ENCODE results near the gene CCDC188.

CCDC188 gene

DNA sequence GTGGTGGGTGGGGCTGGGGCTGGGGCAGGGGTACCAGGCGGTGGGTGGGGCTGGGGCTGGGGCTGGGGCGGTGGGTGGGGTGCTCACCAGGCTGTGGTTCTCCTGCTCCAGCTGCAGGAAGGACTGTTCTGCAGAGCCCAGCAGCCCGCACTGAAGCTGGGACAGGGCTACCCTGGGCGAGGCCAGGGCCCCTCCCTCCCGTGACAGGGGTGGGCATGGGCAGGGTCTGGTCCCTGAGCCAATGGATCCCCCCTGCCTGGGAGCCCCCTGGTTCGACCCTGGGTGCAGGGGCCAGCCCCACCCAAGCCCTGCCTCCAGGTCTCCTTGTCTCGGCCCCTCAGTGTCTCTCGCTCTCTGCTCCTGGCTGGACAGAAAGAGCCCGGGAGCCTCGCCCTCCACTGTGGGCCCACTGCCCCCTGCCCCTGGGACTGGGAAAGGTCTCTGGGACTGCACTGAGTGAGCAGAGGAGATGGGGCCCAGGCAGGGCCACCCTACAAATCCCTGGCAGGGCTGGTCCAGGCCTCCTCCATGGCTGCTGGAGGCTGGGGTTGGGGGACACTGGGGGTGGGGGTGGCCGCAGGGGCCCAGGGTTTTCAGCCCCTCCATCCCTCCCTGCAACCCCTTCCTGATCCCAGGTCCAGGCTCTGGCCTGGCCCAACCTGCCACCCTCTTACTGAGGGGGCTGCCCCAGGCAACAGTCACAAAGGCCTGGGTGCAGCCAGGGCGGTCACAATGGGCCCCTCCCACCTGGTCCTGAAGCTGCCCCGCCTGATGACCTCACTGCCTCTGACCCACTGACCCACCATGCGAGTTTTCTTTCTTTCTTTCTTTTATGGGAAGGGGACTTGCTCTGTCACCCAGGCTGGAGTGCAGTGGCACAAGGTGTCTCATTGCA lies at the start of gene CCDC188:
TSS of gene CCDC188 (minus strand) at position 675 of the 895 bp plus-strand sequence. CDS start at position 606, 69 bp downstream.
- Mint-ChIP-seq H3K4me1 (ENCODE audit: low read depth) (peaks cover 4% of the 10 kb centered on the region), H3K36me3 (ENCODE audit: low read depth) (no peaks in the 10 kb centered on the region), H3K27me3 (no peaks in the 10 kb centered on the region), H3K9me3 (no peaks in the 10 kb centered on the region), H3K4me3 (no peak within 1 kb of the TSS), H3K27ac (no peak within 1 kb of the TSS)

DNA sequence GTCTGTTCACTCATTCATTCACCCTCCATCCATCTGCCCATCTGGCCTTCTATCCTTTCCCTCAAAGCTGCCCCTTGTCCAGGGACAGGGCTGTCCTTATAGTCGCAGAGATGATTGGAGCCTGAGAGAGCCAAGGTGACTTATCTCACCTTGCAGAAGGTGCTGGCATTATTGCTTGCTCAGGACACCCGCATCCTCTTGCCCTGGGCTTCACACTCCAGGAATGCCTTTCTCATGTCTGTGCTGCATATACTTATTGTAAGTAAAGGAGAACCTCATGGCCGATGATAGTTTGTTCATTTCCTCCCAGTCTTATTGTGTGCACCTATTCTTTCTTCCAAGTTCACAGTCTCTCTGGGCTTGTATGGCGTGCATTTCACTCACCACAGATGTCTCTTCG lies 49.1 kb upstream of the CCDC188 start:
- Mint-ChIP-seq H3K4me1 (ENCODE audit: low read depth) (no peaks in the 10 kb centered on the region), H3K9me3 (no peaks in the 10 kb centered on the region), H3K36me3 (ENCODE audit: low read depth) (no peaks in the 10 kb centered on the region), H3K4me3 (no peak overlapping the region), H3K27ac (no peak overlapping the region), H3K27me3 (no peaks in the 10 kb centered on the region)

DNA sequence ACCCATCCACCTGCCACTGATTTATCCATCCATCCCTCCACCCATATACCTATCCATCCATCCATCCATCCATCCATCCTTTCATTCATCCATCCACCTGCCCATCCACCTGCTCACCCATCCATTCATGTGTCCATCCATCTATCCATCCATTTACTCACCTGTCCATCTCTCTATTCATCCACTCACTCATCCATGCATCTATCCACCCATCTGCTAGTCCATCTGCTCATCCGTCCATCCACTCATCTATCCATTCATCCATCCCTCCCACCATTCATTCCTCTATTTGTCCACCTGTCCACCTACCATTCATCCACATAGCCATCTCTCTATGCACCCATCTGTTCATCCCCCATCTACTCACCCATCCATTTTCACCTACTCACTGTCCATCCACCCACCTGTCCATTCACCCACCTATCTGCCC lies 48.6 kb upstream of the CCDC188 start:
- Mint-ChIP-seq H3K9me3 (no peaks in the 10 kb centered on the region), H3K27me3 (no peaks in the 10 kb centered on the region), H3K27ac (no peak overlapping the region), H3K36me3 (ENCODE audit: low read depth) (no peaks in the 10 kb centered on the region), H3K4me3 (no peak overlapping the region), H3K4me1 (ENCODE audit: low read depth) (no peaks in the 10 kb centered on the region)

DNA sequence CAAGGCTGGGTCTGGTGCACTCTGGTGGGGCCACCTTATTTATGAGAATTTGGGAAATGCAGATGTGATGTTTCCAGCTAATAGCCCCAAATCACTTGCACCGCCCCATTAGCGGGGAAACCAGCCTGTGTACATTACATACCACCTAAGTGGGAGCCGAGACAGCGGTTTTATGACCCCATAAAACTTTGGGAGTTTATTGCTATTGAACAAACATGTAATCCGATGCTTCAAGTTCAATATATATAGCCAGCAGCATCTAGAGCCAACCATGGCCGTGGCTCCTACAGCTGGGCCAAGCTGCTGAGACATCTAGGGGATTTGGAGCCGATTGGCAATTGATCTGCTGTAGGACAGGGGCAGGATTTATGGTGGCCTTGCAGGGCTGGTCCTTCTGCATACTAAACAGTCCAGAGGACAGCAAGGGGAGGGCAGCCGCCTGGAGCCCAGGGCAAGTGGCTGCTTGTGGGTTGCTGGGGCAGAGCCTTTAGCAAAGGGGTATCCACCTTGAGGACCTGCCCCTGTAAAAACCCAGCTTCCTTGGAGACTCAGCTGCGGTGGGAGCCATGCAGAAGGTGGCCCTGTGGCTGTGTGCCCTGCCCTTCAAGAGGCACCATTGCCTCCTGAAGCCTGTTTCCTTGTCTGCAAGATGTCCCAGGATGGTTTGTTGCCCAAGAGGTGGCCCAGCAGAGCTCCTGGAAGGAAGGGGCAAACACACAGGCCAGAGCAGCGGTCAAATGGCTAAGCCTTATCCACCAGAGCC lies 47.9 kb upstream of the CCDC188 start:
- Mint-ChIP-seq H3K4me1 (ENCODE audit: low read depth) (no peaks in the 10 kb centered on the region), H3K36me3 (ENCODE audit: low read depth) (no peaks in the 10 kb centered on the region), H3K4me3 (no peak overlapping the region), H3K27me3 (no peaks in the 10 kb centered on the region), H3K27ac (no peak overlapping the region), H3K9me3 (no peaks in the 10 kb centered on the region)

- H3K27me3 Mint-ChIP-seq = no peaks in the 10 kb centered on the region
- H3K36me3 Mint-ChIP-seq (ENCODE audit: low read depth) = no peaks in the 10 kb centered on the region
- H3K27ac Mint-ChIP-seq = no peak overlapping the region
- no peaks in the 10 kb centered on the region for H3K4me1 Mint-ChIP-seq (ENCODE audit: low read depth)
- H3K9me3 Mint-ChIP-seq = no peaks in the 10 kb centered on the region
- no peak overlapping the region for H3K4me3 Mint-ChIP-seq
Measured at GRCh38 chr22:20197407-20198030, 46.7 kb upstream of the CCDC188 start.

- Mint-ChIP-seq H3K36me3 (ENCODE audit: low read depth) (no peaks in the 10 kb centered on the region), H3K4me1 (ENCODE audit: low read depth) (no peaks in the 10 kb centered on the region), H3K4me3 (no peak overlapping the region), H3K27me3 (no peaks in the 10 kb centered on the region), H3K27ac (no peak overlapping the region), H3K9me3 (no peaks in the 10 kb centered on the region)
Measured at GRCh38 chr22:20196094-20196842, 45.4 kb upstream of the CCDC188 start.

GRCh38 chr22:20194681-20195593 lies 44.1 kb upstream of the CCDC188 start:
- Mint-ChIP-seq H3K9me3 (no peaks in the 10 kb centered on the region), H3K4me3 (no peak overlapping the region), H3K36me3 (ENCODE audit: low read depth) (no peaks in the 10 kb centered on the region), H3K27me3 (no peaks in the 10 kb centered on the region), H3K27ac (no peak overlapping the region), H3K4me1 (ENCODE audit: low read depth) (no peaks in the 10 kb centered on the region)

DNA sequence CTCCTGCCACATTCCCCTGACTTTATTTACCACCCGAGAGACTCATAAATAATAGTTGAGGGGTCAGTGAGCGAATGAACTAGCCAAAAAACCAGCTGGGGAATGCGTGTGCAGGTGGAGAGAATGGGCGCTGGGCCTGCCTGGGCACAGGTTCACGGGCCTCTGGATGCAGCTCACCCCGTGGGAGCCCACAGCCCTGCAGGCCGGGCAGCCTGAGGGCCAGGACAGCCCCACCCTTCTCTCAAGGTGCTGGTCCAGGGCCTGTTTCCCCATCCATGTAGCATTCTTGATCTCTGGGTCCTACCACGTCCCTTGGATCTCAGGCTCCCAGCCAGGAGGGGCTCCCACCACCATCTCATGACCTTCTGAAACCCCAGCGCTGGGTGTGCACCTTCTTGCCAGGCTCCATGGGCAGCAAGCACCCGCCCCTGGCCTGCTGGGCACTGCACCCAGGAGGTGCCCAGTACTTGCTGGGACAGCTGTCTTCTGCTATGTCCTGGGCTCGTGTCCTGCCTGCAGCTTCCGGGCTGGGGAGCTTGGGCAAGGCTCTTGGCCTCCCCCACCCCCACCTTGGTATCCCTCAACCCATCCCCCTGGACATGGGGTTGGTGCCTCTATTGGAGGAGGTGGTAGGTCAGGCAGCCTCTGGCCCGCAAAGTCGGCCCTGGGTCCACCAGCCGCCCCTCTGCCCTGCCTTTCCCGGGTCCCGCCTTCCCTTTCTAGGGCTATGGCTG lies 43.1 kb upstream of the CCDC188 start:
- H3K27me3 Mint-ChIP-seq = no peaks in the 10 kb centered on the region
- H3K4me1 Mint-ChIP-seq (ENCODE audit: low read depth) = no peaks in the 10 kb centered on the region
- H3K9me3 Mint-ChIP-seq = no peaks in the 10 kb centered on the region
- H3K36me3 Mint-ChIP-seq (ENCODE audit: low read depth) = no peaks in the 10 kb centered on the region
- no peak overlapping the region for H3K27ac Mint-ChIP-seq
- no peak overlapping the region for H3K4me3 Mint-ChIP-seq

DNA sequence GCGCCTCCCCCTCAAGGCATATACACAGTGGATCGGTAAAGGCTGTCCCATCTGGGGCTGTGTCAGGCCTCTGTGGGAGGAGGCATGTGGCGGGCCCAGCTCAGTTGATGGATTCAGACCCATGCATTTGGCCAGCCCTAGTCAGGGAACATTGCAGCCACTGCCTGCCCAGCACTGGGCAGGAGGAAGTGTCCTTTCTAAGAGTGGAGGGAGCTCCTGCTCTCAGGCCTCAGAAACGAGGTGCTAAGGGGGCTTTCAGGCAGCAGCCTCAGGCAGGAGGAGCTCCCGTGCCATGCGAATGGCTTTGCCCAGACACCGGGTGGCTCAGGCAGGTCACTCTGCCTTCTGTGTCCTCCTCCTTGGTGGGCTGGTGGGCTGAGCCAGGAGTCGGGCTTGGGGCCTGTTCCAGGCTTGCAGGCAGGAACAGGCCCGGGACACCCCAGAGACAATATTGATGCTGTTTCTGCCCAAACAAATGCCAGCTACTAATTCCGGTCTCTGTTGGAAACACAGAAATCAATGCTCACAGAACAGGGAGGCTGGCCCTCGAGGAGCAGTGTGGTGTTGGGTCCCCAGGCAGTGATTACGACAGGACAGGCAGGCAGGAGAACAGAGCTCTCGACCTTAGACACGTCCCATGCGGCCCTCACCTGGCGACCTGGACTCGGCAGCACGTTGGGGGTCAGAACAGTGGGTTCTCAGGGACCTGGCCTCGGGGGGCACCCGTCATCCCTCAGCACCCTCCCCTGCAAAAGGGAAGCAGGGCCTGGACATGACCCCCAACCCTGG lies 42.3 kb upstream of the CCDC188 start:
- H3K4me1 Mint-ChIP-seq (ENCODE audit: low read depth) = no peaks in the 10 kb centered on the region
- H3K9me3 Mint-ChIP-seq = no peaks in the 10 kb centered on the region
- no peaks in the 10 kb centered on the region for H3K27me3 Mint-ChIP-seq
- H3K4me3 Mint-ChIP-seq = no peak overlapping the region
- no peak overlapping the region for H3K27ac Mint-ChIP-seq
- H3K36me3 Mint-ChIP-seq (ENCODE audit: low read depth) = no peaks in the 10 kb centered on the region

GRCh38 chr22:20192293-20192971 lies 41.6 kb upstream of the CCDC188 start:
- H3K9me3 Mint-ChIP-seq = no peaks in the 10 kb centered on the region
- H3K27ac Mint-ChIP-seq = no peak overlapping the region
- no peaks in the 10 kb centered on the region for H3K4me1 Mint-ChIP-seq (ENCODE audit: low read depth)
- H3K27me3 Mint-ChIP-seq = no peaks in the 10 kb centered on the region
- no peaks in the 10 kb centered on the region for H3K36me3 Mint-ChIP-seq (ENCODE audit: low read depth)
- no peak overlapping the region for H3K4me3 Mint-ChIP-seq

GRCh38 chr22:20191803-20192202 lies 40.9 kb upstream of the CCDC188 start:
- Mint-ChIP-seq H3K27ac (no peak overlapping the region), H3K9me3 (no peaks in the 10 kb centered on the region), H3K36me3 (ENCODE audit: low read depth) (no peaks in the 10 kb centered on the region), H3K4me1 (ENCODE audit: low read depth) (no peaks in the 10 kb centered on the region), H3K27me3 (no peaks in the 10 kb centered on the region), H3K4me3 (no peak overlapping the region)

DNA sequence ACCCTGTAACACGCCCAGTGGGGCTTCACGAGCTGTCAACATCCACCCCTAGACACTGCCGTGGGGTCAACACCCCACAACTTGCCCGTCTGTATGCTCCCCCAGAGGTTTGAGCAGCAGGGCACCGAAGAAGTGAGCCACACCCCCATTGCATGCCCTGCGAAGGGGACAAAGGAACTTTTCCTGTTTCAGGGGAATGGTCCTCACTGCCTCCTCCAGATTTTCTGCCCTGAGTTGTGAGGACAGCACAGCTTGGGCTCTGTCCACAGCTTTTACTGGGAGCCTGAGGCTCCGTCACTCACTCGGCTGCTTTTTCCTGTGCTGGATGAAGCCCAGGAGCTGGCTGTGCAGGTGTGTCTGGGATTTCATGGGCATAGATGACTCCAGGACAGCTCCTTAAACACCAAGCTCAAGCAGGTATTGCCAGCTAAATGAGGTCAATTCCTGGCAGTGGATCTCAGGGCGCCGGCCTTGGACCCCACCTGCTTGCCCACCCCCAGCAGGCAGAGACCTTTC lies 40.2 kb upstream of the CCDC188 start:
- Mint-ChIP-seq H3K9me3 (no peaks in the 10 kb centered on the region), H3K4me1 (ENCODE audit: low read depth) (no peaks in the 10 kb centered on the region), H3K27me3 (no peaks in the 10 kb centered on the region), H3K36me3 (ENCODE audit: low read depth) (no peaks in the 10 kb centered on the region), H3K27ac (no peak overlapping the region), H3K4me3 (no peak overlapping the region)

All from stimulated activated naive CD8-positive, alpha-beta T cell treated with anti-CD3 and anti-CD28 coated beads, Interleukin-15, Interleukin-2, amounts not matched to agents 100 ng/mL and 50 ng/mL, for 24 hours (primary cell).